A673 (cell line): Measurements from ENCODE around the gene GPR158. TPM values are rescaled to one million over a fixed set of nuclear protein-coding genes. Genes with fewer than 3 reads are reported as not detected.

Source experiments
- BruUV-seq: library from RNA; stranded (reverse); fragments of 400-500 nt; replicated peaks from 2 replicates; lab custom pipeline; 2021; lab: Mats Ljungman, UMichigan
- CTCF ChIA-PET: fragments of 300-600 bp; sonication (Branson Sonifier 250); formaldehyde crosslinking; loops from one replicate; lab custom pipeline; 2022; ENCODE audit warnings: antibody characterized with exemption; lab: Charles Lee
- POLR2A ChIA-PET: fragments of 300-600 bp; sonication (Branson Sonifier 250); formaldehyde crosslinking; loops from one replicate; lab custom pipeline; 2022; ENCODE audit warnings: antibody characterized with exemption; ENCODE audit not compliant: low non-redundant PET; lab: Charles Lee
- DNase-seq: peaks from one replicate; pipeline ENCODE4 v3.0.0-alpha.2; 2015; ENCODE audit warnings: low spot score
- H3K27ac ChIP-seq: fragments of 200-600 bp; sonication (generic); 2 replicates; pipeline ENCODE4 v1.5.1; 2016; ENCODE audit warnings: mixed run types, low read depth, mild to moderate bottlenecking, mixed read lengths, antibody characterized with exemption, low read length; ENCODE audit not compliant: poor library complexity, severe bottlenecking
- H3K27me3 ChIP-seq: fragments of 200-600 bp; sonication (generic); replicated peaks from 2 replicates; pipeline ENCODE4 v1.6.1; 2017; ENCODE audit warnings: mixed run types, low read depth, mild to moderate bottlenecking, mixed read lengths, antibody characterized with exemption, low read length; ENCODE audit not compliant: insufficient read depth, poor library complexity
- H3K36me3 ChIP-seq: fragments of 200-600 bp; sonication (generic); 2 replicates; pipeline ENCODE4 v1.6.1; 2016; ENCODE audit warnings: mixed run types, mild to moderate bottlenecking, mixed read lengths, antibody characterized with exemption, low read length; ENCODE audit not compliant: insufficient read depth, poor library complexity, severe bottlenecking
- H3K4me1 ChIP-seq: fragments of 200-600 bp; sonication (generic); 2 replicates; pipeline ENCODE4 v1.6.1; 2017; ENCODE audit warnings: mixed run types, mild to moderate bottlenecking, mixed read lengths, antibody characterized with exemption, low read length; ENCODE audit not compliant: insufficient read depth, poor library complexity, severe bottlenecking
- H3K4me3 ChIP-seq: fragments of 200-600 bp; sonication (generic); 2 replicates; pipeline ENCODE4 v1.5.1; 2016; ENCODE audit warnings: low read depth, mixed run types, mild to moderate bottlenecking, mixed read lengths, low read length; ENCODE audit not compliant: poor library complexity, severe bottlenecking
- H3K9me3 ChIP-seq: fragments of 200-600 bp; sonication (generic); 2 replicates; pipeline ENCODE4 v1.6.1; 2016; ENCODE audit warnings: mixed run types, low read depth, mild to moderate bottlenecking, mixed read lengths, antibody characterized with exemption, low read length; ENCODE audit not compliant: poor library complexity, severe bottlenecking
- CTCF ChIP-seq: fragments of 300-800, 200-600 bp; sonication (generic); conservative IDR thresholded peaks from 2 replicates; pipeline ENCODE4 v1.5.1; 2017; ENCODE audit warnings: low read depth, mild to moderate bottlenecking, antibody characterized with exemption, low read length, moderate library complexity, mixed read lengths
- EZH2 ChIP-seq: fragments of 200-600 bp; sonication (generic); IDR thresholded peaks from 2 replicates; pipeline ENCODE4 v1.6.1; 2017; ENCODE audit warnings: borderline replicate concordance, low read depth, mild to moderate bottlenecking, mixed read lengths, antibody characterized with exemption, low read length; ENCODE audit not compliant: poor library complexity, severe bottlenecking
- intact Hi-C: fragments of 100-400 bp; cut with micrococcal nuclease; formaldehyde crosslinking; loops from one replicate; pipeline ENCODE4 v1.10.0; 2022; ENCODE audit not compliant: unreplicated experiment
- total RNA-seq: library from RNA; stranded (reverse); gene quantifications from 2 replicates; pipeline ENCODE4 v1.2.3, GENCODE V29; 2021

The GPR158 gene
- total RNA-seq, 1 experiment from 2014 or later, result not detected

DNA sequence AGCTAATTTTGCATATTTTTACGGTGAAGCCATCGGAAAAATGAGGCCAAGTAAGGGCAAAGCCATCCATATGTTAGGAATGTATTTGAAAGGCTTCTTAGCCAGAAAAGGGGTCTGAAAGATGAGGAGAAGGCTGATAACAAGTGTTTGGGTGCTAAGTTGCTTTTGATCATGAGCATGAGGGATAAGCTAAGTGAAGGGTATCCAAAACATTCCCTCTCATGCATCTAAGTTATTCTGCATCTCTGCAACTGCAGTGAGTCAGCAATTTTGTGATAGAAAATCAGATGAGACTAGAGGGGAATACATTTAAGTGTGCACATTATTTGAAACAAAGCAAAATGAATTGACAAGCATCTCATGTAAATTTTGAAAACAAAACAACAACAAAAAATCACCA lies 282.8 kb downstream of the GPR158 start:
- Histone ChIP-seq H3K4me1 (no peaks in the 10 kb centered on the region), H3K27me3 (no peaks in the 10 kb centered on the region), H3K27ac (no peak overlapping the region), H3K4me3 (no peak overlapping the region), H3K36me3 (no peaks in the 10 kb centered on the region), H3K9me3 (no peaks in the 10 kb centered on the region)
- POLR2A ChIA-PET, result no interaction called here
- BruUV-seq, result no TSS peak
- intact Hi-C loops, result no loop called here
- TF ChIP-seq EZH2 (no peak), CTCF (no peak)
- DNase-seq, result no peak
- CTCF ChIA-PET, result no interaction called here

GRCh38 chr10:25465582-25466372 lies 291.0 kb downstream of the GPR158 start:
- POLR2A ChIA-PET, result no interaction called here
- intact Hi-C loops, result no loop called here
- Histone ChIP-seq H3K27me3 (no peaks in the 10 kb centered on the region), H3K4me3 (no peak overlapping the region), H3K27ac (no peak overlapping the region), H3K4me1 (no peaks in the 10 kb centered on the region), H3K36me3 (no peaks in the 10 kb centered on the region), H3K9me3 (no peaks in the 10 kb centered on the region)
- BruUV-seq, result no TSS peak
- DNase-seq, result no peak
- CTCF ChIA-PET, result no interaction called here
- no peak for TF ChIP-seq EZH2
- TF ChIP-seq CTCF, result no peak

GRCh38 chr10:25467881-25468280 lies 293.1 kb downstream of the GPR158 start:
- Histone ChIP-seq H3K36me3 (no peaks in the 10 kb centered on the region), H3K9me3 (no peaks in the 10 kb centered on the region), H3K27me3 (no peaks in the 10 kb centered on the region), H3K4me3 (no peak overlapping the region), H3K4me1 (no peaks in the 10 kb centered on the region), H3K27ac (no peak overlapping the region)
- CTCF ChIA-PET, result no interaction called here
- TF ChIP-seq CTCF, result no peak
- TF ChIP-seq EZH2, result no peak
- intact Hi-C loops, result no loop called here
- POLR2A ChIA-PET, result no interaction called here
- DNase-seq, result no peak
- no TSS peak for BruUV-seq
